Middle frontal gyrus (tissue), 1 donor: ENCODE data around the gene GUCA2A.

Experiments used
- DNase-seq: peaks from one replicate; pipeline ENCODE4 v3.0.0-alpha.2; 2015; ENCODE audit warnings: low spot score; ENCODE audit errors: extremely low spot score

The GUCA2A gene

GRCh38 chr1:42177541-42177981 is 13.0 kb upstream of the GUCA2A start:
- peak; percentile 22 for DNase-seq

- DNase-seq: no peak
Measured at GRCh38 chr1:42176902-42177519, 12.5 kb upstream of the GUCA2A start.

- no peak for DNase-seq
Measured at GRCh38 chr1:42175314-42176054, 10.9 kb upstream of the GUCA2A start.

- DNase-seq: no peak
Measured at GRCh38 chr1:42173961-42174735, 9.6 kb upstream of the GUCA2A start.

- peak; percentile 24 for DNase-seq
Measured at GRCh38 chr1:42173155-42173933, 8.8 kb upstream of the GUCA2A start.

GRCh38 chr1:42172381-42173133 is 8.0 kb upstream of the GUCA2A start:
- no peak for DNase-seq

GRCh38 chr1:42171679-42172266 is 7.2 kb upstream of the GUCA2A start:
- no peak for DNase-seq

GRCh38 chr1:42170779-42171621 is 6.5 kb upstream of the GUCA2A start:
- no peak for DNase-seq

GRCh38 chr1:42168763-42169162 is 4.2 kb upstream of the GUCA2A start:
- DNase-seq: no peak

GRCh38 chr1:42168391-42168670 is 3.8 kb upstream of the GUCA2A start:
- DNase-seq: no peak

- DNase-seq: no peak
Measured at GRCh38 chr1:42167611-42168390, 3.3 kb upstream of the GUCA2A start.

- DNase-seq: no peak
Measured at GRCh38 chr1:42165511-42166210, 1.1 kb upstream of the GUCA2A start.

GRCh38 chr1:42163536-42164503 is 725 bp downstream of the GUCA2A start:
- DNase-seq: no peak

GRCh38 chr1:42163114-42163513 is 1.4 kb downstream of the GUCA2A start:
- DNase-seq: no peak

- DNase-seq: no peak
Measured at GRCh38 chr1:42162181-42162580, 2.4 kb downstream of the GUCA2A start.

- no peak for DNase-seq
Measured at GRCh38 chr1:42158189-42158588, 6.4 kb downstream of the GUCA2A start.

- no peak for DNase-seq
Measured at GRCh38 chr1:42157667-42158066, 6.9 kb downstream of the GUCA2A start.
